COR-L47 (cell line): ENCODE measurements around the gene ARMC9.
"Not testable (repeated sequence)": the region's sequence is repeated elsewhere in the genome, so short reads cannot be mapped to it uniquely, and the experiment has no call there.

ENCODE experiments used
- DNase-seq: peaks from one replicate; lab custom pipeline; 2025; lab: John Stamatoyannopoulos, UW

Gene ARMC9

DNA sequence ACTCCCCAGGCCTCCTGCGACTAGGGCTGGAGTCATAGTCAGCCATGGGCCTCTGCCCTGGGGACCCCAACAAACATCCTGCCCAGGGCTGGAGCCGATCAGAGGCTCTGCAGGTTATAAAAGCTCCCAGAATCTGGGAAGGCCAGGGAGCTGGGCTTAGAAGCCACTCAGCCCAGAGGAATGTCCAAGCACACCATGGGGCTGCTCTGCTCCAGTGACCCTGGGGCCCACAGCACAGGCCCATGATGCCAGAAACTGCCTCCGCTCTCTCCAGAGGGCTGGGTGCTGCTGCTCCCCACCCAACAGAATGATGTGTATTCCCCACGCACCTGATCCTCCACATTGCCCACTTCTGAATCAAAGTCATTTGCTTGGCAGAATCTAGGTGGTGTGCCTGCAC is 88.5 kb downstream of the ARMC9 start:
- DNase-seq, result no peak

DNA sequence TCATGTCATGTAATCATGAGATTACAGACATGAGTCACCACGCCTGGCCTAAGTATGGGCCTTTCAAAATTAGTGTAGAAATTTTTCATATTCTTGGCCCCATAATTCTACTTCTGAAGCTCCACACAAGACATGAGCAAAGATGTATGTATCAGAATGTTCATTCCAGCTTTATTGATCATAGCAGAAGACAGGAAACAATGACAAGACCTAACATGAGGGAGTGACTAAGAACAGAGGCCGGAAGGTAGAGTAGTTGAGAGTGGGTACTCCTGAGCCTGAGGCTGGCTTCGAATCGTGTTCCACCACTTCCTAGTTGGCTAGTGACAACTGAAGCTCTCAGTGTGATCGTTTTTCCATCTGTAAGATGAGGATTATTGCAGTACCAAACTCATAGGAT is 89.3 kb downstream of the ARMC9 start:
- no peak for DNase-seq

DNA sequence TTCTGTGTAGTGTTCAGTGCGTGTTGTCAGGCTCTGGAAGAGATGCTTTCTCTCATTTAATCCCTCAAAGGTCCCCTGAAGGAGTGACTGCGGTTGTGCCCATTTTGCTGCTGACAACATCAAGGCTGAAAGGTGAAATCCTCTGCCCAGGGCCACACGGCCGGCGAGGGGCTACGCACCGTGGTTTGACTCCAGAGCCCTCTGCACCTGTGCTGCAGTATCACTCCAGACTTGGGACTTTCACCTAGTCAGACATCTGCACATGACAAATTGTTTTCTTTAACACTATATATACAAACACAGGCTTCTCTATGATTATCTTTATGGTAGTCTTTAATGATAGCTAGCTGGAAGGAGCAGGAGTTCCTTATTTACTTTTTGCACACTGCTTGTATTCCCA is 90.2 kb downstream of the ARMC9 start:
- DNase-seq, result no peak

GRCh38 chr2:231290321-231291015 is 92.0 kb downstream of the ARMC9 start:
- no peak for DNase-seq

- DNase-seq, result no peak
These were observed 94.2 kb downstream of the ARMC9 start for GRCh38 chr2:231292472-231293134.

- DNase-seq, result no peak
These were observed 94.7 kb downstream of the ARMC9 start for GRCh38 chr2:231293163-231293562.

DNA sequence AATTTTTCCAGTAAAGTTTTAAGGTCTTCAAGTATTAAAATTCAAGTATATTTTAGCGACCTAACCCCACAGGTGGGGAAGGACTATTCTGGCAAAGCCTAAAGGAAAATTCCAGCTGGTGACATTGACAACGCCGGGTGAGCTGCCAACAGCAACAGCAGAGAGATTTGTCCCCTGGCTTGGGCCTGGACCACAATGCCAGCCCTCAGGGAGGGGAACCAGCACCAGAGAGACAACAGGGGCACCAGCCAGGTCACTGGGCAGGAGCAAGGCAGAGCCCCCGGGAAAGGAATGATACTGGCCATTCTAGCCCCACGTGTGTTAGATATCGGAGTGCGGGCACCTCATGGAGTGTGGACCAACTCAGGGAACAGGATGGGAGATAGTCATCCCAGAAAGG is 95.7 kb downstream of the ARMC9 start:
- DNase-seq, result no peak

- DNase-seq, result no peak
These were observed 96.3 kb downstream of the ARMC9 start for GRCh38 chr2:231294571-231295362.

DNA sequence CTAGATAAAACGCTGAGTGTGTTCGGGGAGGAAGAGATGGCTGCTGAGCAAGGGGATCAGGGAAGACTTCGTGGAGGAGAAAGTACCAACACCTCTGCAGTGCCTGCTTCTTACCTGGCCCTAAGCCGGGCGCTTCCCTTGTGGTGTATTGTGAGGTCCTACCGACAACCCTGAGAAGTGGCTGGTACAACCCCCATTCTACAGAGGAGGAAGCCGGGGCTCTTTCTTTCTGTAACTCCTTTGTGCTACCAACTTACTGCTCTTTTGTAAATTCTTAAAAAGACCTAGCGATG is 96.9 kb downstream of the ARMC9 start:
- DNase-seq, result no peak

DNA sequence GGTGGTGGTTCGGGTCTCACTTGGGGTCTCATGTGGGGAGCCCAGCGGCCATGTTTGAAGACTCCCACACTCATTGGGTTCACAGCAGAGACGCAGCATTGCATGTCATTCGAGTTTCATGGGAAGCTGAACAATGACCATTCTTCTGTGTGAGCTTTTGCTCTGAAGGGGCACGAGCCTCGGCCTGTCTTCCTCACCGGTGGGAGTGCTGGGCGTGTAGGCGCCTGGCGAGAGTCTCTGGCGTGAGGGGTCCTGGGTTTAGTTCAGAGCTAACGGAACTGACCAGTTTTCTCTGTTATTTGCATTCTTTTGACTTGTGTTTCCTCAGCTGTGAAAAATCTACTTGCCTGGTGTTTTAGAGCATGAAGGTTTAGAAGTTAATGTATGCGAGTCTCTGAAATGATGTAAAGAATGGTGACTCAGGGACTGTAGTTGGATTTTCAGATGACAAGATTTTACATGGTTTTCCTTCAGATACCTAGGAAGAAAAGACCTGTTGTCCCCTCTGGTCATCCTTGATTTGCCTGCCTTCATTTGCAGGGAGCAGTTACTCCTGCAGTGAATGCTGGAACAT is 98.1 kb downstream of the ARMC9 start:
- DNase-seq, result no peak

GRCh38 chr2:231297108-231297908 is 98.9 kb downstream of the ARMC9 start:
- DNase-seq, result no peak

DNA sequence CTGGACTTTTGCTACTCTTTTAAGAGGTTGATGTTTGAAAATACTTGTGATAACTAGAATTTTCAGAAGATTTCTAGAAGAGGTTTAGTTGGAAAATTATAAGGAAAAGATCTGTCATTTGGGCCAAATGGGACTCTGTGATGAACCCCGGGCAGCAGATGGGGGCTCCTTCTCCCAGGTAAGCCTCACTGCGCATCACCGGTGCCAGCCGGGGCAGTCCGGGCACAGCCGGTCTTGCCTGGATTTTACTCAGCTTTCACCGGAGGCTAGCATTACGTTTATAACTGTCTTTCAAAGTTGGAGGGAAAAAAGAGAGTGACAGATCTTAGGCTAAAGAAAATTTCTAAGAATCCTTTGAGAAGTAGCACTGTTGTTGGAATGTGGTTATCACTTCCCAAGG is 99.7 kb downstream of the ARMC9 start:
- DNase-seq, result no peak

DNA sequence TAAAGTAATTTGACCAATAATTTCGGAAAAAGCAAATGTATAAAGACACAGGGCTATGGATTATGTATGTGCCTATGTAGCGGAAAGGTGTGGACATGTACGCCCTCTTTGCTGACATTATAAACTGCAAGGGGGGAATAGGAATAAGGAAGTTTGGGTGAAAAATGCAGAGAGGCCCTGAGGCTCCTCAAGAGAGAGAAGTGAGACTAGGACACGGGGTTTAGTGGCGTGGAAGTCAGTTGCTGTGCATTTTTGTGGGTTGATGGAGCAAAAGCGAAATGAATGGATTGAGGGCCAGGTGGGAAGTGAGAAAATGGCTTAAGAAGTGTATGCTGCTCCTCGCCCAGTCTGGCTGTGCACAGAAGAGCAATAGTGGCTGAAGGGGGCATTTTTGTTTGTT is 100.8 kb downstream of the ARMC9 start:
- DNase-seq, result no peak

GRCh38 chr2:231300020-231300721 is 101.7 kb downstream of the ARMC9 start:
- DNase-seq, result no peak

- DNase-seq, result no peak
These were observed 102.3 kb downstream of the ARMC9 start for GRCh38 chr2:231300722-231301076.

DNA sequence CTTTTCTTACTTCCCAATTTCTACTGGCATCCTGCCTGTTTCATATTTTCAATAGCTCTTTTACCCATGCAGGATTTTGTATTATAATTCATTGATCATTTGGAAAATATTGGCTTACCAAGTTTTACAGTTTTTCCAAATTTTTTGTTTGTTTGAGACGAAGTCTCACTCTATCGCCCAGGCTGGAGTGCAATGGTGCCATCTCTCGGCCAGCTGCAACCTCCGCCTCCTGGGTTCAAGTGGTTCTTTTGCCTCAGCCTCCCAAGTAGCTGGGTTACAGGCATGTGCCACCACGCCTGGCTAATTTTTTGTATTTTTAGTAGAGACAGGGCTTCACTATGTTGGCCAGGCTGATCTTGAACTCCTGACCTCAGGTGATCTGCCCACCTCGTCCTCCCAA is 105.8 kb downstream of the ARMC9 start:
- DNase-seq, result not testable (repeated sequence)

- no peak for DNase-seq
These were observed 106.8 kb downstream of the ARMC9 start for GRCh38 chr2:231305221-231305620.

DNA sequence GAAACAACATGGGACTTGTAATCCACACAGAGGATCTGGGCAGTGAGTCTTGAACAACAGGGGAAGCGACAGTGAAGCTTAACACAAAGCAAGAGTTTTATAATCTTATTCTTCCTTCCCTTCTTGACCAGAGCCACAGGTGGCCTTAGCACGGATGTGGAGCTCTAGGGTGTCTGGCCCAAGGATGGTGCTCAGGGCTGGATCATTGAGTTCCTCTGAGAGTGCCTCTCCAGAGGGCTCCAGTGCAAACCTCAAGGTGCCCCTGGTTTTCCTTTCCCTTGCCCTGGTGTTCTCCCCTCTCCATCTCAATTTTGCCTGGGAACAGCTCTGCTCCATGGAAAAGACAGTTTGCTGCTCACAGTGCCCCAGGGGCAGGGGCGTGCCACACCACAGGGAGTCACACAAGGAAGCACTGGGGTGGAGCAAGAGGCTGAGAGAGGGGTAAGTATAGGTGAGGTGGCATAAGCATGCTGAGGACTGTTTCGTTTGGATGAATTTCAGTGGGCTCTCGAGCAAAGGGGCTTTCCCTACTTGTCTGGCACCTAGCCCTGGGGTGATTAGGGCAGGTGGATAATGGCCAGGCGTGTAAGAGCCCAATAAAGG is 108.5 kb downstream of the ARMC9 start:
- no peak for DNase-seq

- DNase-seq, result no peak
These were observed 109.8 kb downstream of the ARMC9 start for GRCh38 chr2:231308219-231308618.

DNA sequence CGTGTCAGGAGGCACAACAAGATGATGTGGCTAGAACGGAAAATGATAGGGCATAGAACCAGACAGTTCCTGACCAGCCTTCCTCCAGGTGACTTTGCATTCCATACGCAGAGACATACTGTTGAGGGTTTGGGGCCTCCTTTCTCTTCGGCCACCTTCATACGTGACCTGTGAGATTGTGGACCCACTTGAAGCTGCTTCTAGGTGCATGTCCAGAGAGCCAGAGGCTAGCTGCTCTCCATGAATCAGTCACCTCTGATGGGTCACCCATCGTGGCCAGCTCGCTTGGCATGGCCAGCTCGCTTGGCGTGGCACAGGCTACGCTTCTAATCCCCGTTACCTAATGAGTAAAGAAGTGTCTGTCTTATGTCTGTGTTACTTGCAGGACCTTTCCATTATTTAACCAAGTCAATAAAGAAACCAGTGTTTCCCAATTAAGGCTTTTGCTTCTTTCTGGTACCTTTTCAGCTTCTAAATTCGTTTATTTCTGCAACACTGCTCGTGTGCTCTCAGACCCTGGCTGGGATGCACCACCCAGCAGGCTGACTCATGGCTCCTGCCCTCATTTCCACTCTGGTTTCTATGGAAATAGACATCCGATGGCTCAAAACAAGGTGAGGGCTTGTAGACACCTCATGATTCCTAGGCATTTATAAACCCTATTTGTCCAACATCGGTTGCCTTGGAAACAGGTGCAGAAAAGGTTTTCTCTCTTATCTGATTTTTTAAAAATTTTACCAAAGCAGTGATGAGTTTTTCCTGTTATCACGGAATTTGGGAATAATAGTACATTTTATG is 110.4 kb downstream of the ARMC9 start:
- no peak for DNase-seq
